ENCODE data around the gene KCNH1. TPM values are rescaled to one million over a fixed set of nuclear protein-coding genes. Genes with fewer than 3 reads are reported as not detected.

Gene KCNH1
- total and polyA plus RNA-seq, 2 experiments from 2014 or later, result 0.03 to 0.17 TPM

- no peaks in the 10 kb centered on the region for H3K36me3 ChIP-seq (replicated peaks; ENCODE audit: insufficient read depth, low read depth)
- no peaks in the 10 kb centered on the region for H3K4me1 ChIP-seq (ENCODE audit: insufficient read depth)
- no peaks in the 10 kb centered on the region for H4K20me1 ChIP-seq (ENCODE audit: insufficient read depth, poor library complexity, severe bottlenecking)
- DNase-seq (ENCODE audit: low spot score), result no peak
- H3K4me2 ChIP-seq, result no peak overlapping the region
- no peak overlapping the region for H3K27ac ChIP-seq
- H3K27me3 ChIP-seq, result no peaks in the 10 kb centered on the region
- H3K9me2 ChIP-seq (replicated peaks; ENCODE audit: insufficient read depth), result no peaks in the 10 kb centered on the region
- TF ChIP-seq EZH2 (IDR thresholded peaks at IDR 0.05; ENCODE audit: borderline replicate concordance) (no peak), CTCF (IDR thresholded peaks at IDR 0.05; ENCODE audit: poor library complexity) (no peak), EZH2phosphoT487 (IDR thresholded peaks at IDR 0.05; ENCODE audit: low read depth, severe bottlenecking, unreplicated experiment) (no peak)
- H2AFZ ChIP-seq, result no peak overlapping the region
- no peak overlapping the region for H3K4me3 ChIP-seq
- no peaks in the 10 kb centered on the region for H3K79me2 ChIP-seq
- no peaks in the 10 kb centered on the region for H3K9me3 ChIP-seq (ENCODE audit: low read depth)
- 93% methylated on average over 2 of the region's 2 CpGs for WGBS (ENCODE audit: low lambda C conversion rate, missing lambda C conversion rate)
These were observed 221.2 kb downstream of the KCNH1 start for GRCh38 chr1:210912752-210913151.

- H3K79me2 ChIP-seq, result no peaks in the 10 kb centered on the region
These were observed 223.8 kb downstream of the KCNH1 start for GRCh38 chr1:210910020-210910575.

GRCh38 chr1:210908791-210909190 lies 225.2 kb downstream of the KCNH1 start:
- H3K9me2 ChIP-seq (replicated peaks; ENCODE audit: insufficient read depth), result no peaks in the 10 kb centered on the region
- H2AFZ ChIP-seq, result no peak overlapping the region
- no peak overlapping the region for H3K27ac ChIP-seq
- H3K4me1 ChIP-seq (ENCODE audit: insufficient read depth), result no peaks in the 10 kb centered on the region
- no peaks in the 10 kb centered on the region for H4K20me1 ChIP-seq (ENCODE audit: insufficient read depth, poor library complexity, severe bottlenecking)
- WGBS (ENCODE audit: low lambda C conversion rate, missing lambda C conversion rate), result 69% methylated on average over 3 of the region's 3 CpGs
- no peak for DNase-seq (ENCODE audit: low spot score)
- no peaks in the 10 kb centered on the region for H3K9me3 ChIP-seq (ENCODE audit: low read depth)
- no peak for TF ChIP-seq EZH2 (IDR thresholded peaks at IDR 0.05; ENCODE audit: borderline replicate concordance)
- TF ChIP-seq EZH2phosphoT487 (IDR thresholded peaks at IDR 0.05; ENCODE audit: low read depth, severe bottlenecking, unreplicated experiment), result no peak
- no peak for TF ChIP-seq CTCF (IDR thresholded peaks at IDR 0.05; ENCODE audit: poor library complexity)
- H3K27me3 ChIP-seq, result no peaks in the 10 kb centered on the region
- H3K36me3 ChIP-seq (replicated peaks; ENCODE audit: insufficient read depth, low read depth), result no peaks in the 10 kb centered on the region
- H3K4me3 ChIP-seq, result no peak overlapping the region
- H3K79me2 ChIP-seq, result no peaks in the 10 kb centered on the region
- no peak overlapping the region for H3K4me2 ChIP-seq

More at GRCh38 chr1:210910020-210910575, 223.8 kb downstream of the KCNH1 start:
- Histone ChIP-seq H3K9me2 (replicated peaks; ENCODE audit: insufficient read depth) (no peaks in the 10 kb centered on the region), H3K36me3 (replicated peaks; ENCODE audit: insufficient read depth, low read depth) (no peaks in the 10 kb centered on the region), H3K27me3 (no peaks in the 10 kb centered on the region), H4K20me1 (ENCODE audit: insufficient read depth, poor library complexity, severe bottlenecking) (no peaks in the 10 kb centered on the region), H3K27ac (no peak overlapping the region), H3K4me3 (no peak overlapping the region), H3K9me3 (ENCODE audit: low read depth) (no peaks in the 10 kb centered on the region), H3K4me1 (ENCODE audit: insufficient read depth) (no peaks in the 10 kb centered on the region), H2AFZ (no peak overlapping the region), H3K4me2 (no peak overlapping the region)
- no peak for DNase-seq (ENCODE audit: low spot score)
- no peak for TF ChIP-seq EZH2 (IDR thresholded peaks at IDR 0.05; ENCODE audit: borderline replicate concordance)
- TF ChIP-seq EZH2phosphoT487 (IDR thresholded peaks at IDR 0.05; ENCODE audit: low read depth, severe bottlenecking, unreplicated experiment), result no peak
- no peak for TF ChIP-seq CTCF (IDR thresholded peaks at IDR 0.05; ENCODE audit: poor library complexity)
- WGBS (ENCODE audit: low lambda C conversion rate, missing lambda C conversion rate), result 75% methylated on average over 2 of the region's 2 CpGs
